PC-3 (cell line): ENCODE measurements around the gene SLFNL1.

Experiments used
- CTCF ChIP-seq: fragments of 300-600 bp; sonication (generic); conservative IDR thresholded peaks from 2 replicates; pipeline ENCODE4 v1.5.1; 2017; ENCODE audit warnings: antibody characterized with exemption, low read depth, mild to moderate bottlenecking, low read length
- EZH2 ChIP-seq: fragments of 300-600 bp; sonication (generic); IDR thresholded peaks from one replicate; pipeline ENCODE4 v1.6.1; 2017; ENCODE audit warnings: antibody characterized with exemption, mild to moderate bottlenecking, low read length; ENCODE audit not compliant: unreplicated experiment

- TF ChIP-seq CTCF (no peak), EZH2 (no peak)
Observed at GRCh38 chr1:41015897-41016470, 5.5 kb downstream of the SLFNL1 start.
